Thymus (tissue), 11 donors: ENCODE measurements around the gene PCNX1. TPM values are rescaled to one million over a fixed set of nuclear protein-coding genes. Genes with fewer than 3 reads are reported as not detected.
A peak's percentile ranks its signal among the peaks of the same experiment; 100 is the strongest.
"Not testable (repeated sequence)": the region's sequence is repeated elsewhere in the genome, so short reads cannot be mapped to it uniquely, and the experiment has no call there.

Experiments
- DNase-seq, 9 donors: peaks; one replicate each; pipeline ENCODE4 v3.0.0-alpha.2; 2013; ENCODE audit warnings: low spot score in 9 of 9, low read depth in 6 of 9, missing footprints in 1 of 9
- H3K27ac ChIP-seq, 2 donors: one replicate each; pipeline ENCODE4 v1.5.1; 2013; ENCODE audit warnings: control low read depth in 1 of 2, low read depth in 1 of 2, low read length in 1 of 2, mild to moderate bottlenecking in 1 of 2, moderate library complexity in 1 of 2
- H3K27me3 ChIP-seq, 2 donors: one replicate each; pipeline ENCODE4 v1.5.1; 2013; ENCODE audit warnings: low read length in 1 of 2; ENCODE audit not compliant: control insufficient read depth in 2 of 2, insufficient read depth in 1 of 2
- H3K36me3 ChIP-seq, 2 donors: one replicate each; pipeline ENCODE4 v1.5.1; 2013; ENCODE audit warnings: low read length in 1 of 2, mild to moderate bottlenecking in 1 of 2, moderate library complexity in 1 of 2; ENCODE audit not compliant: control insufficient read depth in 2 of 2, insufficient read depth in 2 of 2
- H3K4me1 ChIP-seq, 2 donors: one replicate each; pipeline ENCODE4 v1.5.1; 2013; ENCODE audit warnings: low read length in 2 of 2; ENCODE audit not compliant: control insufficient read depth in 2 of 2, insufficient read depth in 2 of 2
- H3K4me3 ChIP-seq, 2 donors: one replicate each; pipeline ENCODE4 v1.5.1; 2013; ENCODE audit warnings: low read length in 2 of 2, control low read depth in 1 of 2, mild to moderate bottlenecking in 1 of 2
- H3K9me3 ChIP-seq, 2 donors: one replicate each; pipeline ENCODE4 v1.5.1; 2013; ENCODE audit warnings: low read length in 1 of 2, mild to moderate bottlenecking in 1 of 2; ENCODE audit not compliant: control insufficient read depth in 2 of 2, insufficient read depth in 1 of 2
- WGBS: extraction: QIAGEN DNeasy Blood & Tissue Kit; methylation state at CpG from one replicate; pipeline ENCODE4 v1.1.7; 2013; 5-methylcytosine and 5-hydroxymethylcytosine counted together
- polyA plus RNA-seq: library from polyadenylated mRNA; stranded (reverse); fragments of 200-250 nt; gene quantifications from one replicate; pipeline ENCODE4 v1.2.3, GENCODE V29; 2013
- total RNA-seq: library from RNA; stranded (reverse); fragments of 120-200 nt; gene quantifications from one replicate; pipeline ENCODE4 v1.2.4, GENCODE V29; 2013
- donor health status: healthy.

Gene PCNX1
- total and polyA plus RNA-seq, 2 donors: 10.9 to 29.3 TPM

GRCh38 chr14:71147335-71147734 is 240.1 kb downstream of the PCNX1 start:
- not testable (repeated sequence) for H3K27me3 ChIP-seq, H3K4me3 ChIP-seq, H3K27ac ChIP-seq, DNase-seq, H3K36me3 ChIP-seq
- peaks cover 7 to 21% of the 10 kb centered on the region in 2 donors for H3K4me1 ChIP-seq
- H3K9me3 ChIP-seq: peaks cover 1 to 25% of the 10 kb centered on the region in 2 donors
- WGBS: 97% methylated on average over 7 of the region's 7 CpGs

GRCh38 chr14:71148627-71149026 is 241.4 kb downstream of the PCNX1 start:
- Histone ChIP-seq H3K27me3 (no peaks in the 10 kb centered on the region), H3K27ac (no peak overlapping the region), H3K9me3 (peaks cover 1 to 25% of the 10 kb centered on the region in 2 donors), H3K4me3 (no peak overlapping the region), H3K4me1 (peaks cover 7 to 12% of the 10 kb centered on the region in 2 donors), H3K36me3 (no peaks in the 10 kb centered on the region)
- 12% methylated on average over 3 of the region's 3 CpGs for WGBS
- peak in 3 of 9 donors; percentile 13 to 63 (median 28) for DNase-seq

DNA sequence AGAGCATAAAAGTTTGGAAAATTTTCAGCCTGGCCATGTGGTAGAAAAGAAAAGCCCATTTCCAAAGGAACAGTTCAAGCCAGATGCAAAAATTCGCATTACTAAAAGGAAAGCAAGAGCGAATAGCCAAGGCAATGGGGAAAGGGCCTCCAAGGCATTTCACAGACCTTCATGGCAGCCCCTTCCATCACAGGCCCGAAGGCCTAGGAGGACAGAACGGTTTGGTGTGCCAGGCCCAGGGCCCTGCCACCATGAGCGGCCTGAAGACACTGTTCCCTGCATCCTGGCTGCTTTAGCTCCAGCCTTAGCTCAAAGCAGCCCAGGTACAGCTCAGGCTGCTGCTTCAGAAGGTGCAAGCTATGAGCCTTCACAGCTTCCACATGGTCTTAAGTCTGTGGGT is 243.5 kb downstream of the PCNX1 start:
- Histone ChIP-seq H3K27me3 (no peaks in the 10 kb centered on the region), H3K36me3 (no peaks in the 10 kb centered on the region), H3K27ac (no peak overlapping the region), H3K4me3 (no peak overlapping the region), H3K9me3 (peaks cover 1 to 25% of the 10 kb centered on the region in 2 donors), H3K4me1 (peaks cover 7 to 12% of the 10 kb centered on the region in 2 donors)
- DNase-seq: no peak
- 73% methylated on average over 5 of the region's 5 CpGs for WGBS

DNA sequence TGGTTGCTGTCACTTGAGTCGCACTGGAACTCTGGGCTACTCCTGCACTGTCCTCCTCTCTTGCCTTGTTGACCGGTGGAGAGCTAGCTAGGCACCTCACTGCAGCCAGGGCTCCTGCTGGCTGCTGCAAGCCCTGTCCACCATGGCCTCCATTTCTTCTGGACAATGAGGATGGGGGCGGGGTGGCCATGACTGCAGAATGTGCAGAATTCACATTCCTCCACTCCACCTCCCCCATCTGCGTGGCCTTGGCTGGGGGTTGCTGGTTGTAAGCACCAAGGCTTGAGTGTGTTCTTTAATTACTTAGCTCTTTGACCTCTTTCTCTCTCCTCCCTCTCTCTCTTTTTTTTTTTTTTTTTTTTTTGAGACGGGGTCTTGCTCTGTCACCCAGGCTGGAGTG is 248.5 kb downstream of the PCNX1 start:
- no peaks in the 10 kb centered on the region for H3K36me3 ChIP-seq
- no peak for DNase-seq
- no peak overlapping the region for H3K4me3 ChIP-seq
- H3K27me3 ChIP-seq: no peaks in the 10 kb centered on the region
- no peak overlapping the region for H3K27ac ChIP-seq
- H3K9me3 ChIP-seq: peaks cover under 1 to 6% of the 10 kb centered on the region in 2 donors
- WGBS: 95% methylated on average over 4 of the region's 5 CpGs
- H3K4me1 ChIP-seq: no peaks in the 10 kb centered on the region

- 85% methylated on average over 6 of the region's 6 CpGs for whole genome bisulfite sequencing
- Histone ChIP-seq H3K36me3 (no peaks in the 10 kb centered on the region), H3K27ac (no peak overlapping the region), H3K9me3 (no peaks in the 10 kb centered on the region), H3K4me1 (peaks cover 0 to under 1% of the 10 kb centered on the region in 2 donors), H3K4me3 (no peak overlapping the region), H3K27me3 (peaks cover 0 to 2% of the 10 kb centered on the region in 2 donors)
- no peak for DNase-seq
Observed at GRCh38 chr14:71163050-71163841, 256.0 kb downstream of the PCNX1 start.

DNA sequence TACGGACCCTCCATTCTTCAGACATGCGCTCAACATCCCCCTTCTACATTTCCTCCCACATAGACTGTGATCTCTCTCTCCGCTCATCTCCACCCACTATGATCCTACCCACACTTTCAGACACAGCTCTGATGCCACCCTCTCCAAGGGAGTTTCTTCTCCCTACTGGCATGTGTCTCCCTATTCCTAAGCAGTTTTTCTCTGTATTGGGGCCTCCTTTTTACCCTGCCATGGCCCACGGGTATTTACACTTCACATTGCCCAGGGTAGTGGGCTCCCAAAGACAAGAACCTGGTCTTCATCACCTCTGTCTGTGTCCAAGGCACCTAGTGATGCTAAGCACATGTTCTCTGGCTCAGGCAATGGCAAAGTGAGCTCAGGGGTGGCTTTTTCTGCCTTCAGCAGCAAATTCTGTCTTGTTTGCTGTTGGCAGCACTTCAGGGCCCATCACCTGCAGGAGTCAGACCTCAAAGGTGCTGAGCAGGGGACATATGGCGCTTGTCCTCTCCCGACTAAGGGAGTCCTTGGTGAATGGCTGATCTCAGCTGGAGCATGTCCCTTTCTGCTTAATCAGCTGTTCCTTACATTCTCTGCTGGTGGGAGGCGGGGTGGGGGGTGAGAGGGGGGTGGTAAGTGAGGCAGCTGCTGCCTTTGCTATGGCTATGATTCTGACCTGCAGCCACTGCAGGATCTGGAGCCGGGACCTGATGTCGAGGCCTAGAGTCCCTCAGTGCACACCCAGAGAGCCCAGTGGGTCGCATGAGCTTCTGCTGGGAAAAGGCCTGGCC is 256.8 kb downstream of the PCNX1 start:
- H3K4me1 ChIP-seq: peaks cover 0 to 5% of the 10 kb centered on the region in 2 donors
- WGBS: 93% methylated on average over 10 of the region's 10 CpGs
- no peak overlapping the region for H3K27ac ChIP-seq
- DNase-seq: no peak
- H3K4me3 ChIP-seq: no peak overlapping the region
- H3K36me3 ChIP-seq: no peaks in the 10 kb centered on the region
- H3K9me3 ChIP-seq: no peaks in the 10 kb centered on the region
- H3K27me3 ChIP-seq: peaks cover 0 to 2% of the 10 kb centered on the region in 2 donors

Other genes starting within 250 kb of the PCNX1 start
- gene MAP3K9, start 97.9 kb upstream of the PCNX1 start, total RNA-seq: 0.47 TPM
- gene MAP3K9, start 97.9 kb upstream of the PCNX1 start, polyA plus RNA-seq: 0.75 TPM